GM23338 (cell line): Measurements from ENCODE around the gene AGAP1. TPM values are rescaled to one million over a fixed set of nuclear protein-coding genes. Genes with fewer than 3 reads are reported as not detected.

Experiments
- ATAC-seq: fragments of 200-7000 bp; cut with Tn5 transposase; 3 replicates; pipeline ENCODE4 v1.9.1; 2020
- DNase-seq: peaks from one replicate; pipeline ENCODE4 v3.0.0-alpha.2; 2015; ENCODE audit warnings: low spot score
- H2AFZ ChIP-seq: fragments of 200-600 bp; sonication (generic); 2 replicates; pipeline ENCODE4 v1.8.0; 2016; ENCODE audit warnings: antibody characterized with exemption, mild to moderate bottlenecking, moderate library complexity
- H3F3A ChIP-seq: fragments of 200-600 bp; sonication (generic); replicated peaks from 2 replicates; pipeline ENCODE4 v1.8.0; 2017; ENCODE audit warnings: antibody characterized with exemption, mixed run types, low read depth
- H3K27ac ChIP-seq: fragments of 200-600 bp; sonication (generic); 2 replicates; pipeline ENCODE4 v1.6.1; 2016; ENCODE audit warnings: low read depth
- H3K27me3 ChIP-seq: fragments of 200-600 bp; sonication (generic); 2 replicates; pipeline ENCODE4 v1.8.0; 2016; ENCODE audit warnings: mild to moderate bottlenecking, mixed run types, moderate library complexity; ENCODE audit not compliant: insufficient read depth
- H3K36me3 ChIP-seq: fragments of 200-600 bp; sonication (generic); 2 replicates; pipeline ENCODE4 v1.8.0; 2016; ENCODE audit warnings: mild to moderate bottlenecking; ENCODE audit not compliant: insufficient read depth
- H3K4me1 ChIP-seq: fragments of 200-600 bp; sonication (generic); 2 replicates; pipeline ENCODE4 v1.8.0; 2016; ENCODE audit warnings: mild to moderate bottlenecking, moderate library complexity; ENCODE audit not compliant: insufficient read depth
- H3K4me2 ChIP-seq: fragments of 200-600 bp; sonication (generic); 2 replicates; pipeline ENCODE4 v1.7.1; 2017; ENCODE audit warnings: mixed run types
- H3K4me3 ChIP-seq: fragments of 200-600 bp; sonication (generic); 2 replicates; pipeline ENCODE4 v1.6.1; 2016; ENCODE audit warnings: mixed run types
- H3K79me2 ChIP-seq: fragments of 200-600 bp; sonication (generic); replicated peaks from 2 replicates; pipeline ENCODE4 v1.8.0; 2017; ENCODE audit warnings: mild to moderate bottlenecking; ENCODE audit not compliant: insufficient read depth
- H3K9me2 ChIP-seq: fragments of 200-600 bp; sonication (generic); 2 replicates; pipeline ENCODE4 v1.8.0; 2017; ENCODE audit not compliant: insufficient read depth
- H4K20me1 ChIP-seq: fragments of 200-600 bp; sonication (generic); replicated peaks from 2 replicates; pipeline ENCODE4 v1.8.0; 2017; ENCODE audit warnings: mild to moderate bottlenecking; ENCODE audit not compliant: insufficient read depth
- H3K27ac Mint-ChIP-seq: 2 replicates; pipeline ENCODE4 v1.8.0; 2020; ENCODE audit warnings: inconsistent platforms, mild to moderate bottlenecking, moderate library complexity, mixed read lengths
- H3K27me3 Mint-ChIP-seq: 3 replicates; pipeline ENCODE4 v1.8.0; 2022; ENCODE audit warnings: low read depth, mild to moderate bottlenecking, moderate library complexity, mixed read lengths, inconsistent platforms; ENCODE audit not compliant: insufficient read depth, poor library complexity
- H3K36me3 Mint-ChIP-seq: 3 replicates; pipeline ENCODE4 v1.8.0; 2021; ENCODE audit warnings: low read depth, mild to moderate bottlenecking, inconsistent platforms, moderate library complexity, mixed read lengths
- H3K4me1 Mint-ChIP-seq: 3 replicates; pipeline ENCODE4 v1.8.0; 2020; ENCODE audit warnings: mild to moderate bottlenecking, inconsistent platforms, mixed read lengths
- H3K4me3 Mint-ChIP-seq: 3 replicates; pipeline ENCODE4 v1.8.0; 2021; ENCODE audit warnings: moderate library complexity, mild to moderate bottlenecking, inconsistent platforms, mixed read lengths
- H3K9me3 Mint-ChIP-seq: 3 replicates; pipeline ENCODE4 v1.8.0; 2020; ENCODE audit warnings: moderate library complexity, mild to moderate bottlenecking, inconsistent platforms, mixed read lengths
- CREB1 ChIP-seq: fragments of 250-450 bp; sonication (Bioruptor Pico); IDR thresholded peaks from 2 replicates; pipeline ENCODE4 v1.5.0; 2020; ENCODE audit warnings: low read depth, mild to moderate bottlenecking, moderate library complexity
- CTCF ChIP-seq, 2 experiments: fragments of 200-600 bp in 1 of 2; sonication (generic) in 1 of 2; conservative IDR thresholded peaks; 2 replicates each; pipeline versions ENCODE4 v1.5.1 to v1.6.1; 2016 to 2017; ENCODE audit warnings: antibody characterized with exemption in 2 of 2, low read depth in 2 of 2, mild to moderate bottlenecking in 2 of 2, moderate library complexity in 1 of 2
- EZH2 ChIP-seq: fragments of 200-600 bp; sonication (generic); IDR thresholded peaks from one replicate; pipeline ENCODE4 v1.8.0; 2017; ENCODE audit warnings: antibody characterized with exemption, mild to moderate bottlenecking, low read depth; ENCODE audit not compliant: unreplicated experiment
- NANOG ChIP-seq: IDR thresholded peaks from 2 replicates; pipeline ENCODE4 v1.6.1; 2016; ENCODE audit warnings: antibody characterized with exemption, borderline replicate concordance
- REST ChIP-seq: IDR thresholded peaks from one replicate; pipeline ENCODE4 v1.6.1; 2018; ENCODE audit warnings: antibody characterized with exemption; ENCODE audit not compliant: unreplicated experiment
- STAT1 ChIP-seq: IDR thresholded peaks from one replicate; pipeline ENCODE4 v1.6.1; 2016; ENCODE audit warnings: antibody characterized with exemption; ENCODE audit not compliant: unreplicated experiment
- ZNF331 ChIP-seq: fragments of 250-450 bp; sonication (Bioruptor Pico); IDR thresholded peaks from 2 replicates; pipeline ENCODE4 v1.5.0; 2020; ENCODE audit warnings: low read depth, mild to moderate bottlenecking, moderate library complexity
- polyA plus RNA-seq: library from polyadenylated mRNA; unstranded; fragments of >200 nt; fragmentation: Nextera tagmentation; extraction: Ambion mirVana; gene quantifications from 2 replicates; pipeline ENCODE4 v1.2.1, GENCODE V29; 2016
- total RNA-seq: library from RNA; depleted of rRNA; stranded (reverse); fragments of >200 nt; shearing (Covaris generic); gene quantifications from 2 replicates; pipeline ENCODE4 v1.2.3, GENCODE V29; 2014
- TF ChIP-seq, protein P1 (sequence below): fragments of 250-450 bp; sonication (Bioruptor Pico); IDR thresholded peaks from 2 replicates; pipeline ENCODE4 v1.5.0; 2020; ENCODE audit warnings: mild to moderate bottlenecking, moderate library complexity

Gene AGAP1
- total and polyA plus RNA-seq, 2 experiments from 2014 or later = 13.3 to 27.9 TPM

DNA sequence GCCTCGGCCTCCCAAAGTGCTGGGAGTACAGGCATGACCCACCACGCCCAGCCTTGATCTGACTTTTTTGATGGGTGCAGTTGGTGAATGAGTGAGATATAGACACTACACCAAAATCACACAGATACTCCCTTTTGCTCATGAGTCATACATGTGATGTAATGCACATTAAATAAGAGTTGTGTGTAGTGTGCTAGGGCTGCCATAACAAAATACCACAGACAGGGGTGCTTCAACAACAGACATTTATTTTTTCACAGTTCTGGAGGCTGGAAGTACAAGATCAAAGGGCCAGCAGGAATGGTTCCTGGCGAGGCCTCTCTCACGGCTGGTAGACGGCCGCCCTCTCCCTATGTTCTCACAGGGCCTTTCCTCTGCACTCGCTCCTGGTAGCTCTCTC lies 627.7 kb downstream of the AGAP1 start (continued):
- TF ChIP-seq, protein P1, sequence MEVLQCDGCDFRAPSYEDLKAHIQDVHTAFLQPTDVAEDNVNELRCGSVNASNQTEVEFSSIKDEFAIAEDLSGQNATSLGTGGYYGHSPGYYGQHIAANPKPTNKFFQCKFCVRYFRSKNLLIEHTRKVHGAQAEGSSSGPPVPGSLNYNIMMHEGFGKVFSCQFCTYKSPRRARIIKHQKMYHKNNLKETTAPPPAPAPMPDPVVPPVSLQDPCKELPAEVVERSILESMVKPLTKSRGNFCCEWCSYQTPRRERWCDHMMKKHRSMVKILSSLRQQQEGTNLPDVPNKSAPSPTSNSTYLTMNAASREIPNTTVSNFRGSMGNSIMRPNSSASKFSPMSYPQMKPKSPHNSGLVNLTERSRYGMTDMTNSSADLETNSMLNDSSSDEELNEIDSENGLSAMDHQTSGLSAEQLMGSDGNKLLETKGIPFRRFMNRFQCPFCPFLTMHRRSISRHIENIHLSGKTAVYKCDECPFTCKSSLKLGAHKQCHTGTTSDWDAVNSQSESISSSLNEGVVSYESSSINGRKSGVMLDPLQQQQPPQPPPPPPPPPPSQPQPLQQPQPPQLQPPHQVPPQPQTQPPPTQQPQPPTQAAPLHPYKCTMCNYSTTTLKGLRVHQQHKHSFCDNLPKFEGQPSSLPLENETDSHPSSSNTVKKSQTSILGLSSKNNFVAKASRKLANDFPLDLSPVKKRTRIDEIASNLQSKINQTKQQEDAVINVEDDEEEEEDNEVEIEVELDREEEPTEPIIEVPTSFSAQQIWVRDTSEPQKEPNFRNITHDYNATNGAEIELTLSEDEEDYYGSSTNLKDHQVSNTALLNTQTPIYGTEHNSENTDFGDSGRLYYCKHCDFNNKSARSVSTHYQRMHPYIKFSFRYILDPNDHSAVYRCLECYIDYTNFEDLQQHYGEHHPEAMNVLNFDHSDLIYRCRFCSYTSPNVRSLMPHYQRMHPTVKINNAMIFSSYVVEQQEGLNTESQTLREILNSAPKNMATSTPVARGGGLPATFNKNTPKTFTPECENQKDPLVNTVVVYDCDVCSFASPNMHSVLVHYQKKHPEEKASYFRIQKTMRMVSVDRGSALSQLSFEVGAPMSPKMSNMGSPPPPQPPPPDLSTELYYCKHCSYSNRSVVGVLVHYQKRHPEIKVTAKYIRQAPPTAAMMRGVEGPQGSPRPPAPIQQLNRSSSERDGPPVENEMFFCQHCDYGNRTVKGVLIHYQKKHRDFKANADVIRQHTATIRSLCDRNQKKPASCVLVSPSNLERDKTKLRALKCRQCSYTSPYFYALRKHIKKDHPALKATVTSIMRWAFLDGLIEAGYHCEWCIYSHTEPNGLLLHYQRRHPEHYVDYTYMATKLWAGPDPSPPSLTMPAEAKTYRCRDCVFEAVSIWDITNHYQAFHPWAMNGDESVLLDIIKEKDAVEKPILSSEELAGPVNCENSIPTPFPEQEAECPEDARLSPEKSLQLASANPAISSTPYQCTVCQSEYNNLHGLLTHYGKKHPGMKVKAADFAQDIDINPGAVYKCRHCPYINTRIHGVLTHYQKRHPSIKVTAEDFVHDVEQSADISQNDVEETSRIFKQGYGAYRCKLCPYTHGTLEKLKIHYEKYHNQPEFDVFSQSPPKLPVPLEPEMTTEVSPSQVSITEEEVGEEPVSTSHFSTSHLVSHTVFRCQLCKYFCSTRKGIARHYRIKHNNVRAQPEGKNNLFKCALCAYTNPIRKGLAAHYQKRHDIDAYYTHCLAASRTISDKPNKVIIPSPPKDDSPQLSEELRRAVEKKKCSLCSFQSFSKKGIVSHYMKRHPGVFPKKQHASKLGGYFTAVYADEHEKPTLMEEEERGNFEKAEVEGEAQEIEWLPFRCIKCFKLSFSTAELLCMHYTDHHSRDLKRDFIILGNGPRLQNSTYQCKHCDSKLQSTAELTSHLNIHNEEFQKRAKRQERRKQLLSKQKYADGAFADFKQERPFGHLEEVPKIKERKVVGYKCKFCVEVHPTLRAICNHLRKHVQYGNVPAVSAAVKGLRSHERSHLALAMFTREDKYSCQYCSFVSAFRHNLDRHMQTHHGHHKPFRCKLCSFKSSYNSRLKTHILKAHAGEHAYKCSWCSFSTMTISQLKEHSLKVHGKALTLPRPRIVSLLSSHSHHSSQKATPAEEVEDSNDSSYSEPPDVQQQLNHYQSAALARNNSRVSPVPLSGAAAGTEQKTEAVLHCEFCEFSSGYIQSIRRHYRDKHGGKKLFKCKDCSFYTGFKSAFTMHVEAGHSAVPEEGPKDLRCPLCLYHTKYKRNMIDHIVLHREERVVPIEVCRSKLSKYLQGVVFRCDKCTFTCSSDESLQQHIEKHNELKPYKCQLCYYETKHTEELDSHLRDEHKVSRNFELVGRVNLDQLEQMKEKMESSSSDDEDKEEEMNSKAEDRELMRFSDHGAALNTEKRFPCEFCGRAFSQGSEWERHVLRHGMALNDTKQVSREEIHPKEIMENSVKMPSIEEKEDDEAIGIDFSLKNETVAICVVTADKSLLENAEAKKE (CRISPR knock-in tag) = no peak
- TF ChIP-seq ZNF331 (no peak), REST (no peak), CREB1 (CRISPR knock-in tag) (no peak)

DNA sequence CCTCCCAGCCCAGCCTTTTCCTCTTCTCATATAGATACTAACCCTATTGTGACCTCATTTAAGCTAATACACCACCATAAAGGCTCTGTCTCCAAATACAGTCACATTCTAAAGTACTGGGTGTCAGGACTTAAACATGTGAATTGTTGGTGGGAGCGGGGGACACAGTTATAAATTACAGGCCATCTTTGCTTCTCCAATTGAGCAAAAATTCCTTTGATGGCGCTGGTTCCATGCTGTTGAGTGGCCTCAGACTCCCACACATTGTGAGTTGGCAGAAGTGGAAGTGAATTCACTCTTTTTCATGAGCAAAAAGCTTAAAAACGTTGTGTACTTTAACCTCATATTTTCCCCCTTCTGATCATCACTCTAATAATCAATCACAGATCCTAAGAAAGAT lies 628.4 kb downstream of the AGAP1 start:
- Histone ChIP-seq H3K36me3 (no peaks in the 10 kb centered on the region), H3K4me1 (peaks cover 15% of the 10 kb centered on the region), H4K20me1 (peaks cover 8% of the 10 kb centered on the region; the same call in 1 of the 2 replicates), H3K9me2 (no peaks in the 10 kb centered on the region), H3K79me2 (no peaks in the 10 kb centered on the region), H3K27ac (no peak overlapping the region), H3K4me2 (no peak overlapping the region), H3K27me3 (peaks cover 8% of the 10 kb centered on the region; the same call in 1 of the 2 replicates), H2AFZ (no peak overlapping the region), H3F3A (0 out of 2 replicates have a peak, but pooled peaks cover 1% of the 10 kb centered on the region), H3K4me3 (no peak overlapping the region)
- DNase-seq (no peak), ATAC-seq (no peak)
- Mint-ChIP-seq H3K4me3 (no peak overlapping the region), H3K9me3 (no peaks in the 10 kb centered on the region; the same call in 2 of the 3 replicates), H3K36me3 (peaks cover 3% of the 10 kb centered on the region; the same call in 1 of the 3 replicates), H3K27me3 (peaks cover 22% of the 10 kb centered on the region), H3K4me1 (peaks cover 39% of the 10 kb centered on the region), H3K27ac (no peak overlapping the region)
- no peak for TF ChIP-seq STAT1
- TF ChIP-seq CTCF (conservative IDR thresholded peaks at IDR 0.05; ENCODE audit: low read depth in 2 of 2) = no peak
- TF ChIP-seq EZH2 = no peak
- no peak for TF ChIP-seq REST
- no peak for TF ChIP-seq NANOG
